Stomach (tissue), 9 donors: ENCODE measurements around the gene FTH1. TPM values are rescaled to one million over a fixed set of nuclear protein-coding genes. Genes with fewer than 3 reads are reported as not detected.

Experiments used
- DNase-seq, 2 donors: peaks; one replicate each; pipeline versions ENCODE4 v3.0.0 to v3.0.0-alpha.2; 2013 to 2019
- H3K27ac ChIP-seq, 5 donors: fragments of 200-600 bp in 4 of 5; sonication (generic) in 4 of 5; one replicate each; pipeline ENCODE4 v1.5.1; 2013 to 2019; ENCODE audit warnings: mild to moderate bottlenecking in 1 of 5, moderate library complexity in 1 of 5
- H3K27me3 ChIP-seq, 3 donors: fragments of 200-600 bp; sonication (generic); one replicate each; pipeline ENCODE4 v1.5.1; 2017 to 2019; ENCODE audit warnings: mixed run types in 1 of 3
- H3K36me3 ChIP-seq, 4 donors: fragments of 200-600 bp; sonication (generic); 1 replicate in 3 of 4; 2 replicates in 1 of 4; pipeline ENCODE4 v1.5.1; 2016 to 2019
- H3K4me1 ChIP-seq, 4 donors: fragments of 200-600 bp; sonication (generic); one replicate each; pipeline ENCODE4 v1.5.1; 2016 to 2019
- H3K4me3 ChIP-seq, 4 donors: fragments of 200-600 bp; sonication (generic) in 3 of 4; one replicate each; pipeline ENCODE4 v1.5.1; 2016 to 2019; ENCODE audit warnings: mild to moderate bottlenecking in 1 of 4
- H3K9me3 ChIP-seq, 4 donors: fragments of 200-600 bp; sonication (generic); one replicate each; pipeline ENCODE4 v1.5.1; 2016 to 2019
- CTCF ChIP-seq, 7 experiments: fragments of 450-650 bp in 4 of 7; fragments of 200-600 bp in 3 of 7; sonication (generic) in 3 of 7; IDR thresholded peaks; one replicate each; pipeline ENCODE4 v1.5.1; 2016 to 2019; ENCODE audit warnings: antibody characterized with exemption in 7 of 7, control low read depth in 2 of 7, mild to moderate bottlenecking in 1 of 7
- EP300 ChIP-seq: sonication (generic); formaldehyde crosslinking; IDR thresholded peaks from one replicate; pipeline ENCODE4 v1.6.1; 2017; ENCODE audit warnings: antibody characterized with exemption
- POLR2A ChIP-seq, 4 donors: fragments of 450-650 bp; IDR thresholded peaks; one replicate each; pipeline ENCODE4 v1.6.1; 2016; ENCODE audit warnings: antibody characterized with exemption in 4 of 4, control low read depth in 2 of 4, mild to moderate bottlenecking in 1 of 4, moderate library complexity in 1 of 4
- POLR2AphosphoS5 ChIP-seq, 3 donors: sonication (generic); formaldehyde crosslinking; IDR thresholded peaks; one replicate each; pipeline ENCODE4 v1.6.1; 2016; ENCODE audit warnings: antibody characterized with exemption in 3 of 3
- WGBS, 5 donors: extraction: QIAGEN DNeasy Blood & Tissue Kit in 3 of 5; methylation state at CpG; one replicate each; pipeline versions ENCODE4 v1.1.5 to v1.1.7; 2013 to 2018; 5-methylcytosine and 5-hydroxymethylcytosine counted together
- intact Hi-C: fragments of 100-400 bp; cut with DNase I; formaldehyde crosslinking; loops from one replicate; pipeline ENCODE4 v1.15.1; 2023; ENCODE audit warnings: low total_unique reads
- polyA plus RNA-seq, 3 donors: library from polyadenylated mRNA; stranded (reverse); fragments of 200-250 nt; gene quantifications; one replicate each; pipeline ENCODE4 v1.2.3, GENCODE V29; 2013
- total RNA-seq, 5 donors: library from RNA; depleted of rRNA; stranded (reverse); fragments of >200 nt; gene quantifications; one replicate each; pipeline versions ENCODE4 v1.1.0 to v1.2.3, GENCODE V29; 2014 to 2016
- donor health status: healthy with polysubstance abuse.
- donor health status: Bipolar disorder and iron deficiency.
- donor health status: healthy.

Gene FTH1
- total and polyA plus RNA-seq, 8 donors: 703 to 8,523 (median 2,035) TPM

DNA sequence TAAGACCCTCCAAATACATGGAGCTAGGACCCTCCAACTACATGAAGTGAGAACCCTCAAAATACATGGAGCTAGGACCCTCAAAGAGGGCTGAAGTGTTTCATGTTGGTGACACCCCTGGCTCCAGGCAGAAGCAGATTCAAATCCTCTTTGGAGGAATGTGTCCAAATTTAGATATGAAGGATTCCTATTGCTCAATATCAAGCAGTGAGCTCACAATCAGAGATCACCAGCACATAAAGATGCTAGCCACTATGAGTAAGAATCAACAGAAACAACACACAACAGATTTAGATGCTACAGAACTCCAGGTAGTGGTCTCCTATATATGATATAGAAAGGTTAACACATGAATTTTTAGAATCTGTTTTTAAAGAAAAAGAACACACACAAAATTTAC is 38.8 kb downstream of the FTH1 start:
- H3K27me3 ChIP-seq: no peaks in the 10 kb centered on the region
- H3K9me3 ChIP-seq: no peaks in the 10 kb centered on the region
- no peak overlapping the region for H3K4me3 ChIP-seq
- TF ChIP-seq EP300 (no peak), CTCF (IDR thresholded peaks at IDR 0.05) (no peak), POLR2A (IDR thresholded peaks at IDR 0.05) (no peak), POLR2AphosphoS5 (IDR thresholded peaks at IDR 0.05) (no peak)
- H3K4me1 ChIP-seq: peaks cover 5 to 8% (median 6%) of the 10 kb centered on the region in 4 donors
- intact Hi-C loops: no loop called here
- no peaks in the 10 kb centered on the region for H3K36me3 ChIP-seq
- no peak overlapping the region for H3K27ac ChIP-seq
- no peak for DNase-seq

- H3K27me3 ChIP-seq: no peaks in the 10 kb centered on the region
- TF ChIP-seq EP300: no peak
- TF ChIP-seq CTCF (IDR thresholded peaks at IDR 0.05): no peak
- no peak for TF ChIP-seq POLR2AphosphoS5 (IDR thresholded peaks at IDR 0.05)
- TF ChIP-seq POLR2A (IDR thresholded peaks at IDR 0.05): no peak
- no peaks in the 10 kb centered on the region for H3K9me3 ChIP-seq
- 96 to 100% (median 100%) methylated on average over 1 of the region's 1 CpG for WGBS, 5 donors
- no peak for DNase-seq
- no peak overlapping the region for H3K27ac ChIP-seq
- no peaks in the 10 kb centered on the region for H3K36me3 ChIP-seq
- H3K4me3 ChIP-seq: no peak overlapping the region
- intact Hi-C loops: no loop called here
- peaks cover 15 to 19% (median 17%) of the 10 kb centered on the region in 4 donors for H3K4me1 ChIP-seq
Observed at GRCh38 chr11:61927501-61927900, 39.9 kb downstream of the FTH1 start.

GRCh38 chr11:61926235-61926634 is 41.2 kb downstream of the FTH1 start:
- TF ChIP-seq POLR2AphosphoS5 (IDR thresholded peaks at IDR 0.05) (no peak), EP300 (no peak), POLR2A (IDR thresholded peaks at IDR 0.05) (no peak), CTCF (IDR thresholded peaks at IDR 0.05) (no peak)
- peaks cover 0 to 4% (median 0%) of the 10 kb centered on the region in 3 donors for H3K27me3 ChIP-seq
- H3K36me3 ChIP-seq: no peaks in the 10 kb centered on the region
- H3K9me3 ChIP-seq: no peaks in the 10 kb centered on the region
- H3K4me3 ChIP-seq: no peak overlapping the region
- intact Hi-C loops: no loop called here
- H3K27ac ChIP-seq: no peak overlapping the region
- H3K4me1 ChIP-seq: peaks cover 15 to 31% (median 21%) of the 10 kb centered on the region in 4 donors
- 92 to 97% (median 96%) methylated on average over 3 of the region's 3 CpGs for WGBS, 5 donors
- DNase-seq: no peak

GRCh38 chr11:61925736-61926135 is 41.7 kb downstream of the FTH1 start:
- Histone ChIP-seq H3K36me3 (no peaks in the 10 kb centered on the region), H3K4me1 (peaks cover 15 to 32% (median 21%) of the 10 kb centered on the region in 4 donors), H3K27me3 (peaks cover 0 to 8% (median 0%) of the 10 kb centered on the region in 3 donors), H3K27ac (no peak overlapping the region), H3K4me3 (no peak overlapping the region), H3K9me3 (no peaks in the 10 kb centered on the region)
- no peak for TF ChIP-seq POLR2AphosphoS5 (IDR thresholded peaks at IDR 0.05)
- no peak for TF ChIP-seq EP300
- TF ChIP-seq CTCF (IDR thresholded peaks at IDR 0.05): no peak
- no peak for TF ChIP-seq POLR2A (IDR thresholded peaks at IDR 0.05)
- no peak for DNase-seq
- 81 to 94% (median 88%) methylated on average over 2 of the region's 2 CpGs for WGBS, 5 donors
- intact Hi-C loops: no loop called here
